ENCODE results near the gene PDIA2.

PDIA2 gene

DNA sequence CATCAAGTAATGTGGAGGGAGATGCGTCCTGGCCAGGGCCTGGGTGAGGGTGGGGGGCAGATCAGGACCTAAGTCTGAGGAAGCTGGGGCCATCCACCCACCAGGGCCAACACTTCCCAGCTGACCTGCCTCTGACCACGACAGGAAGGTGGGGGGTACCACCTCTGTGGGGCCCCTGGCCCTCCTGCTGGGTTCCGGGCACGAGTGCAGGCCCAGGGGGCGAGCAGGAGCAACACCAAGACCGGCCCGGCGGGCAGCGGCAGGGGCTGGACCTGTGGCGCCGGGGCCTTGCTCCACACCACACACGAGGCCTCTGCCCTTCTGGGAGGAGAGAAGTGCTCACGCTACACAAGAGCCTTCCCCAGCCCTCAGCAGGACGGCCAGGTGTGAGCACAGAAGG is 13.3 kb downstream of the PDIA2 start:
- TF ChIP-seq ZFP3 (CRISPR knock-in tag; IDR thresholded peaks at IDR 0.05) (no peak), TOX (CRISPR knock-in tag; IDR thresholded peaks at IDR 0.05; ENCODE audit: borderline replicate concordance) (no peak), ZNF565 (CRISPR knock-in tag; conservative IDR thresholded peaks at IDR 0.05; ENCODE audit: low read depth) (no peak), ZC3H10 (CRISPR knock-in tag; IDR thresholded peaks at IDR 0.05) (no peak), ARNTL (CRISPR knock-in tag; IDR thresholded peaks at IDR 0.05; ENCODE audit: borderline replicate concordance, low read depth) (no peak), ZFP30 (CRISPR knock-in tag; IDR thresholded peaks at IDR 0.05) (no peak), OSR1 (CRISPR knock-in tag; IDR thresholded peaks at IDR 0.05) (no peak)
- TF ChIP-seq, protein P1, sequence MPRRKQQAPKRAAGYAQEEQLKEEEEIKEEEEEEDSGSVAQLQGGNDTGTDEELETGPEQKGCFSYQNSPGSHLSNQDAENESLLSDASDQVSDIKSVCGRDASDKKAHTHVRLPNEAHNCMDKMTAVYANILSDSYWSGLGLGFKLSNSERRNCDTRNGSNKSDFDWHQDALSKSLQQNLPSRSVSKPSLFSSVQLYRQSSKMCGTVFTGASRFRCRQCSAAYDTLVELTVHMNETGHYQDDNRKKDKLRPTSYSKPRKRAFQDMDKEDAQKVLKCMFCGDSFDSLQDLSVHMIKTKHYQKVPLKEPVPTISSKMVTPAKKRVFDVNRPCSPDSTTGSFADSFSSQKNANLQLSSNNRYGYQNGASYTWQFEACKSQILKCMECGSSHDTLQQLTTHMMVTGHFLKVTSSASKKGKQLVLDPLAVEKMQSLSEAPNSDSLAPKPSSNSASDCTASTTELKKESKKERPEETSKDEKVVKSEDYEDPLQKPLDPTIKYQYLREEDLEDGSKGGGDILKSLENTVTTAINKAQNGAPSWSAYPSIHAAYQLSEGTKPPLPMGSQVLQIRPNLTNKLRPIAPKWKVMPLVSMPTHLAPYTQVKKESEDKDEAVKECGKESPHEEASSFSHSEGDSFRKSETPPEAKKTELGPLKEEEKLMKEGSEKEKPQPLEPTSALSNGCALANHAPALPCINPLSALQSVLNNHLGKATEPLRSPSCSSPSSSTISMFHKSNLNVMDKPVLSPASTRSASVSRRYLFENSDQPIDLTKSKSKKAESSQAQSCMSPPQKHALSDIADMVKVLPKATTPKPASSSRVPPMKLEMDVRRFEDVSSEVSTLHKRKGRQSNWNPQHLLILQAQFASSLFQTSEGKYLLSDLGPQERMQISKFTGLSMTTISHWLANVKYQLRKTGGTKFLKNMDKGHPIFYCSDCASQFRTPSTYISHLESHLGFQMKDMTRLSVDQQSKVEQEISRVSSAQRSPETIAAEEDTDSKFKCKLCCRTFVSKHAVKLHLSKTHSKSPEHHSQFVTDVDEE (CRISPR knock-in tag; IDR thresholded peaks at IDR 0.05) = no peak
- TF ChIP-seq, protein P2, sequence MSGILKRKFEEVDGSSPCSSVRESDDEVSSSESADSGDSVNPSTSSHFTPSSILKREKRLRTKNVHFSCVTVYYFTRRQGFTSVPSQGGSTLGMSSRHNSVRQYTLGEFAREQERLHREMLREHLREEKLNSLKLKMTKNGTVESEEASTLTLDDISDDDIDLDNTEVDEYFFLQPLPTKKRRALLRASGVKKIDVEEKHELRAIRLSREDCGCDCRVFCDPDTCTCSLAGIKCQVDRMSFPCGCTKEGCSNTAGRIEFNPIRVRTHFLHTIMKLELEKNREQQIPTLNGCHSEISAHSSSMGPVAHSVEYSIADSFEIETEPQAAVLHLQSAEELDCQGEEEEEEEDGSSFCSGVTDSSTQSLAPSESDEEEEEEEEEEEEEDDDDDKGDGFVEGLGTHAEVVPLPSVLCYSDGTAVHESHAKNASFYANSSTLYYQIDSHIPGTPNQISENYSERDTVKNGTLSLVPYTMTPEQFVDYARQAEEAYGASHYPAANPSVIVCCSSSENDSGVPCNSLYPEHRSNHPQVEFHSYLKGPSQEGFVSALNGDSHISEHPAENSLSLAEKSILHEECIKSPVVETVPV (CRISPR knock-in tag; IDR thresholded peaks at IDR 0.05) = no peak
- ATAC-seq = no peak; the same call in 2 of the 3 replicates

GRCh38 chr16:296806-297510 is 14.0 kb downstream of the PDIA2 start:
- ATAC-seq = no peak
- TF ChIP-seq TCF4 (CRISPR knock-in tag; IDR thresholded peaks at IDR 0.05; ENCODE audit: borderline replicate concordance) (no peak), TOX (CRISPR knock-in tag; IDR thresholded peaks at IDR 0.05; ENCODE audit: borderline replicate concordance) (no peak), ZFP3 (CRISPR knock-in tag; IDR thresholded peaks at IDR 0.05) (no peak), ESRRG (CRISPR knock-in tag; IDR thresholded peaks at IDR 0.05) (no peak), ISL1 (CRISPR knock-in tag; IDR thresholded peaks at IDR 0.05) (no peak), ARNTL (CRISPR knock-in tag; IDR thresholded peaks at IDR 0.05; ENCODE audit: borderline replicate concordance, low read depth) (no peak), CREB5 (CRISPR knock-in tag; IDR thresholded peaks at IDR 0.05; ENCODE audit: low read depth) (no peak), RARB (CRISPR knock-in tag; IDR thresholded peaks at IDR 0.05) (no peak), GLIS3 (CRISPR knock-in tag; IDR thresholded peaks at IDR 0.05) (no peak), ZNF565 (CRISPR knock-in tag; conservative IDR thresholded peaks at IDR 0.05; ENCODE audit: low read depth) (no peak), POU6F1 (CRISPR knock-in tag; IDR thresholded peaks at IDR 0.05; ENCODE audit: borderline replicate concordance, low read depth) (no peak), SNAI2 (CRISPR knock-in tag; IDR thresholded peaks at IDR 0.05) (no peak), PATZ1 (CRISPR knock-in tag; IDR thresholded peaks at IDR 0.05; ENCODE audit: borderline replicate concordance) (no peak)
- TF ChIP-seq, protein P2 (CRISPR knock-in tag; IDR thresholded peaks at IDR 0.05) = no peak

Data from SK-N-SH treated with all-trans-retinoic acid at 6 μM for 48 hours (cell line).